H9 (cell line): ENCODE measurements around the gene FERMT1. TPM values are rescaled to one million over a fixed set of nuclear protein-coding genes. Genes with fewer than 3 reads are reported as not detected.

Experiments used
- DNase-seq: peaks from one replicate; pipeline ENCODE4 v3.0.0-alpha.2; 2017
- H2AFZ ChIP-seq: one replicate; pipeline ENCODE4 v1.6.1; 2013; ENCODE audit warnings: mild to moderate bottlenecking, low read length, control low read depth, moderate library complexity
- H2AK5ac ChIP-seq: 2 replicates; pipeline ENCODE4 v1.6.1; 2013; ENCODE audit warnings: low read length, control low read depth, mixed read lengths; ENCODE audit not compliant: insufficient read length
- H2BK120ac ChIP-seq: one replicate; pipeline ENCODE4 v1.6.1; 2013; ENCODE audit warnings: low read depth, mild to moderate bottlenecking, low read length, control low read depth, inconsistent platforms; ENCODE audit not compliant: poor library complexity, severe bottlenecking
- H2BK12ac ChIP-seq: 2 replicates; pipeline ENCODE4 v1.6.1; 2013; ENCODE audit warnings: low read length, control low read depth, mixed read lengths, low read depth; ENCODE audit not compliant: insufficient read length
- H2BK15ac ChIP-seq: 2 replicates; pipeline ENCODE4 v1.6.1; 2013; ENCODE audit warnings: low read depth, low read length, control low read depth
- H2BK20ac ChIP-seq: one replicate; pipeline ENCODE4 v1.6.1; 2013; ENCODE audit warnings: low read depth, mild to moderate bottlenecking, low read length, control low read depth, inconsistent platforms; ENCODE audit not compliant: poor library complexity, severe bottlenecking
- H2BK5ac ChIP-seq: 2 replicates; pipeline ENCODE4 v1.6.1; 2013; ENCODE audit warnings: low read length, control low read depth, mixed read lengths; ENCODE audit not compliant: insufficient read length
- H3K14ac ChIP-seq: 2 replicates; pipeline ENCODE4 v1.6.1; 2013; ENCODE audit warnings: low read length, control low read depth; ENCODE audit not compliant: insufficient read depth
- H3K18ac ChIP-seq: 2 replicates; pipeline ENCODE4 v1.6.1; 2013; ENCODE audit warnings: low read depth, mild to moderate bottlenecking, mixed read lengths, low read length, control low read depth; ENCODE audit not compliant: insufficient read length
- H3K23ac ChIP-seq: 2 replicates; pipeline ENCODE4 v1.6.1; 2013; ENCODE audit warnings: low read length, control low read depth, mixed read lengths, low read depth; ENCODE audit not compliant: insufficient read length
- H3K23me2 ChIP-seq: 2 replicates; pipeline ENCODE4 v1.6.1; 2013; ENCODE audit warnings: low read depth, mild to moderate bottlenecking, mixed read lengths, low read length, control low read depth; ENCODE audit not compliant: insufficient read length, poor library complexity, severe bottlenecking
- H3K27ac ChIP-seq: 2 replicates; pipeline ENCODE4 v1.5.1; 2013; ENCODE audit warnings: low read length, control low read depth, mixed read lengths, low read depth; ENCODE audit not compliant: insufficient read length
- H3K27me3 ChIP-seq: 2 replicates; pipeline ENCODE4 v1.6.1; 2013; ENCODE audit warnings: low read length, control low read depth, inconsistent platforms; ENCODE audit not compliant: insufficient read depth
- H3K4ac ChIP-seq: 2 replicates; pipeline ENCODE4 v1.6.1; 2013; ENCODE audit warnings: low read depth, mild to moderate bottlenecking, control low read depth, inconsistent platforms, low read length, moderate library complexity
- H3K4me1 ChIP-seq: 2 replicates; pipeline ENCODE4 v1.6.1; 2013; ENCODE audit warnings: low read length, control low read depth, inconsistent platforms; ENCODE audit not compliant: insufficient read depth
- H3K4me2 ChIP-seq: 2 replicates; pipeline ENCODE4 v1.6.1; 2013; ENCODE audit warnings: low read length, control low read depth, mixed read lengths; ENCODE audit not compliant: insufficient read length, insufficient read depth
- H3K56ac ChIP-seq: 2 replicates; pipeline ENCODE4 v1.6.1; 2013; ENCODE audit warnings: low read depth, mild to moderate bottlenecking, mixed read lengths, low read length, control low read depth; ENCODE audit not compliant: insufficient read length
- H3K79me1 ChIP-seq: 2 replicates; pipeline ENCODE4 v1.6.1; 2013; ENCODE audit warnings: low read depth, mild to moderate bottlenecking, moderate library complexity, low read length, control low read depth, inconsistent platforms; ENCODE audit not compliant: insufficient read depth, poor library complexity, severe bottlenecking
- H3K79me2 ChIP-seq: 2 replicates; pipeline ENCODE4 v1.6.1; 2013; ENCODE audit warnings: low read length, control low read depth, inconsistent platforms; ENCODE audit not compliant: insufficient read depth
- H3K9ac ChIP-seq: 2 replicates; pipeline ENCODE4 v1.6.1; 2013; ENCODE audit warnings: low read length, control low read depth, mixed read lengths; ENCODE audit not compliant: insufficient read length; ENCODE audit errors: extremely low read depth
- H3K9me3 ChIP-seq: one replicate; pipeline ENCODE4 v1.6.1; 2013; ENCODE audit warnings: low read depth, low read length, inconsistent platforms; ENCODE audit not compliant: control insufficient read depth
- H3T11ph ChIP-seq: one replicate; pipeline ENCODE4 v1.6.1; 2013; ENCODE audit warnings: mild to moderate bottlenecking, low read length, control low read depth, inconsistent platforms
- H4K20me1 ChIP-seq: one replicate; pipeline ENCODE4 v1.6.1; 2013; ENCODE audit not compliant: control insufficient read depth, insufficient read length, insufficient read depth
- H4K5ac ChIP-seq: 2 replicates; pipeline ENCODE4 v1.6.1; 2013; ENCODE audit warnings: low read depth, mild to moderate bottlenecking, mixed read lengths, low read length, control low read depth; ENCODE audit not compliant: insufficient read length
- H4K8ac ChIP-seq: replicated peaks from 2 replicates; pipeline ENCODE4 v1.6.1; 2013; ENCODE audit warnings: low read length, control low read depth, mixed read lengths, low read depth; ENCODE audit not compliant: insufficient read length
- H4K91ac ChIP-seq: 2 replicates; pipeline ENCODE4 v1.6.1; 2013; ENCODE audit warnings: low read depth, mild to moderate bottlenecking, moderate library complexity, mixed read lengths, low read length, control low read depth; ENCODE audit not compliant: insufficient read length
- H3K27ac Mint-ChIP-seq, 3 experiments: 2 replicates in 2 of 3; 3 replicates in 1 of 3; pipeline ENCODE4 v1.8.0; 2020 to 2021; ENCODE audit warnings: mixed read lengths in 3 of 3, mild to moderate bottlenecking in 1 of 3, moderate library complexity in 1 of 3
- H3K27me3 Mint-ChIP-seq: 2 replicates; pipeline ENCODE4 v1.8.0; 2021; ENCODE audit warnings: low read depth, mild to moderate bottlenecking, moderate library complexity, mixed read lengths
- H3K36me3 Mint-ChIP-seq, 3 experiments: 2 replicates in 2 of 3; 3 replicates in 1 of 3; pipeline ENCODE4 v1.8.0; 2020 to 2021; ENCODE audit warnings: low read depth in 3 of 3, mixed read lengths in 3 of 3; ENCODE audit not compliant: insufficient read depth in 1 of 3
- H3K4me1 Mint-ChIP-seq, 2 experiments: 2 replicates each; pipeline ENCODE4 v1.8.0; 2020; ENCODE audit warnings: mixed read lengths in 2 of 2
- H3K4me3 Mint-ChIP-seq, 2 experiments: 2 replicates in 1 of 2; 3 replicates in 1 of 2; pipeline ENCODE4 v1.8.0; 2020 to 2021; ENCODE audit warnings: mild to moderate bottlenecking in 2 of 2, mixed read lengths in 2 of 2, moderate library complexity in 1 of 2
- H3K9me3 Mint-ChIP-seq, 2 experiments: 2 replicates in 1 of 2; 3 replicates in 1 of 2; pipeline ENCODE4 v1.8.0; 2020; ENCODE audit warnings: mild to moderate bottlenecking in 2 of 2, mixed read lengths in 2 of 2, moderate library complexity in 1 of 2
- CTCF ChIP-seq: fragments of 200-600 bp; sonication (generic); conservative IDR thresholded peaks from 3 replicates; pipeline ENCODE4 v1.8.0; 2021; ENCODE audit warnings: antibody characterized with exemption, mild to moderate bottlenecking
- WGBS: extraction: QIAGEN DNeasy Blood & Tissue Kit; methylation state at CpG from one replicate; pipeline ENCODE4 v1.1.7; 2013; ENCODE audit warnings: missing lambda C conversion rate, low lambda C conversion rate, mixed read lengths; ENCODE audit not compliant: insufficient read length; ENCODE audit errors: extremely low coverage; 5-methylcytosine and 5-hydroxymethylcytosine counted together
- total RNA-seq: library from RNA; stranded (reverse); gene quantifications from 2 replicates; pipeline ENCODE4 v1.2.1, GENCODE V29; 2021

The FERMT1 gene
- total RNA-seq, 1 experiment from 2014 or later = 9.6 TPM

GRCh38 chr20:6164421-6165341 lies 41.9 kb upstream of the FERMT1 start:
- Histone ChIP-seq H4K91ac (no peak overlapping the region), H3K4me1 (no peaks in the 10 kb centered on the region), H2BK5ac (no peak overlapping the region), H3K56ac (no peak overlapping the region), H3K23me2 (no peaks in the 10 kb centered on the region), H2AK5ac (no peak overlapping the region), H2AFZ (no peak overlapping the region), H3K23ac (no peak overlapping the region), H2BK20ac (no peak overlapping the region), H3K79me2 (no peaks in the 10 kb centered on the region), H3T11ph (no peak overlapping the region), H2BK15ac (no peak overlapping the region), H4K20me1 (no peaks in the 10 kb centered on the region), H3K4me2 (no peak overlapping the region), H3K9ac (no peak overlapping the region), H3K18ac (no peak overlapping the region), H2BK12ac (no peak overlapping the region), H4K5ac (no peak overlapping the region), H4K8ac (no peak overlapping the region), H3K27me3 (no peaks in the 10 kb centered on the region), H3K14ac (no peak overlapping the region), H2BK120ac (no peak overlapping the region), H3K27ac (no peak overlapping the region), H3K9me3 (no peaks in the 10 kb centered on the region), H3K4ac (no peak overlapping the region), H3K79me1 (no peaks in the 10 kb centered on the region)
- H3K4me3 Mint-ChIP-seq = no peak overlapping the region
- H3K9me3 Mint-ChIP-seq = peaks cover 16 to 17% of the 10 kb centered on the region in 2 experiments
- WGBS = no CpG with 5 or more reads among the region's 10 CpGs
- no peaks in the 10 kb centered on the region for H3K27me3 Mint-ChIP-seq
- H3K36me3 Mint-ChIP-seq = peaks cover 0 to 16% (median 3%) of the 10 kb centered on the region in 3 experiments; a peak in 3 of 7 replicates
- TF ChIP-seq CTCF = no peak
- no peak overlapping the region for H3K27ac Mint-ChIP-seq
- no peak for DNase-seq
- peaks cover 10 to 14% of the 10 kb centered on the region in 2 experiments for H3K4me1 Mint-ChIP-seq
